Naive thymus-derived CD8-positive, alpha-beta T cell (primary cell): ENCODE data around the gene NPAS3. TPM values are rescaled to one million over a fixed set of nuclear protein-coding genes. Genes with fewer than 3 reads are reported as not detected.

Experiments used
- ATAC-seq, 2 donors: fragments of 150-1000 bp; cut with Tn5 transposase in 1 of 2; sonication (Bioruptor Pico), chemical (Tn5 transposase) in 1 of 2; 1 replicate in 1 of 2; 2 replicates in 1 of 2; pipeline ENCODE4 v1.10.0; 2021; ENCODE audit warnings: mild to moderate bottlenecking in 2 of 2, moderate library complexity in 2 of 2
- POLR2A ChIA-PET: fragments of 350-600 bp; sonication (Branson Sonifier 250); formaldehyde crosslinking; loops from one replicate; lab custom pipeline; 2021; ENCODE audit warnings: antibody characterized with exemption; lab: Charles Lee
- DNase-seq, 10 donors: peaks; one replicate each; pipeline versions ENCODE4 v3.0.0 to v3.0.0-alpha.2; 2020 to 2022
- H3K27ac Mint-ChIP-seq, 10 donors: one replicate each; pipeline ENCODE4 v1.8.0; 2020 to 2022; ENCODE audit warnings: mild to moderate bottlenecking in 10 of 10, mixed read lengths in 10 of 10, moderate library complexity in 4 of 10, inconsistent platforms in 1 of 10
- H3K27me3 Mint-ChIP-seq, 5 donors: one replicate each; pipeline ENCODE4 v1.8.0; 2021 to 2022; ENCODE audit warnings: mixed read lengths in 5 of 5
- H3K36me3 Mint-ChIP-seq, 3 donors: one replicate each; pipeline ENCODE4 v1.8.0; 2020 to 2022; ENCODE audit warnings: mixed read lengths in 3 of 3, mild to moderate bottlenecking in 2 of 3, inconsistent platforms in 1 of 3
- H3K4me1 Mint-ChIP-seq, 4 donors: one replicate each; pipeline ENCODE4 v1.8.0; 2021 to 2022; ENCODE audit warnings: mixed read lengths in 4 of 4
- H3K4me3 Mint-ChIP-seq, 10 donors: one replicate each; pipeline ENCODE4 v1.8.0; 2020 to 2022; ENCODE audit warnings: mild to moderate bottlenecking in 10 of 10, mixed read lengths in 10 of 10, moderate library complexity in 6 of 10, inconsistent platforms in 1 of 10
- H3K9me3 Mint-ChIP-seq, 9 donors: one replicate each; pipeline ENCODE4 v1.8.0; 2020 to 2022; ENCODE audit warnings: mixed read lengths in 9 of 9, mild to moderate bottlenecking in 3 of 9, inconsistent platforms in 1 of 9, moderate library complexity in 1 of 9
- polyA plus RNA-seq, 3 donors: library from polyadenylated mRNA; unstranded; fragments of 300-500 nt; fragmentation: Illumina TruSeq; gene quantifications; one replicate each; pipeline ENCODE4 v1.2.3, GENCODE V29; 2021
- total RNA-seq, 8 experiments: library from RNA in 2 of 8; stranded (reverse) in 2 of 8; gene quantifications; one replicate each; pipeline ENCODE4 v1.2.3 and lab custom pipeline; 2021 to 2026

The NPAS3 gene
- total and polyA plus RNA-seq, 5 experiments from 2014 or later, result not detected

GRCh38 chr14:33676891-33677290 lies 738.2 kb downstream of the NPAS3 start:
- Mint-ChIP-seq H3K4me1 (no peaks in the 10 kb centered on the region), H3K27me3 (peaks cover 3 to 9% (median 3%) of the 10 kb centered on the region in 5 donors), H3K27ac (no peak overlapping the region), H3K4me3 (no peak overlapping the region), H3K36me3 (no peaks in the 10 kb centered on the region), H3K9me3 (peaks cover 0 to 4% (median 0%) of the 10 kb centered on the region in 9 donors)
- POLR2A ChIA-PET, result no interaction called here
- DNase-seq, result no peak
- no peak for ATAC-seq

- POLR2A ChIA-PET, result no interaction called here
- DNase-seq, result no peak
- no peaks in the 10 kb centered on the region for H3K36me3 Mint-ChIP-seq
- no peak for ATAC-seq
- H3K27me3 Mint-ChIP-seq, result peaks cover 0 to 9% (median 3%) of the 10 kb centered on the region in 5 donors
- H3K4me1 Mint-ChIP-seq, result no peaks in the 10 kb centered on the region
- H3K27ac Mint-ChIP-seq, result no peak overlapping the region
- H3K4me3 Mint-ChIP-seq, result no peak overlapping the region
- H3K9me3 Mint-ChIP-seq, result peaks cover 0 to 4% (median 0%) of the 10 kb centered on the region in 9 donors
These were observed 739.3 kb downstream of the NPAS3 start for GRCh38 chr14:33678005-33678404.

- DNase-seq (no peak), ATAC-seq (no peak)
- no peaks in the 10 kb centered on the region for H3K4me1 Mint-ChIP-seq
- POLR2A ChIA-PET, result no interaction called here
- H3K4me3 Mint-ChIP-seq, result no peak overlapping the region
- H3K9me3 Mint-ChIP-seq, result no peaks in the 10 kb centered on the region
- H3K27ac Mint-ChIP-seq, result no peak overlapping the region
- H3K36me3 Mint-ChIP-seq, result no peaks in the 10 kb centered on the region
- H3K27me3 Mint-ChIP-seq, result peaks cover 0 to 13% (median 3%) of the 10 kb centered on the region in 5 donors
These were observed 740.3 kb downstream of the NPAS3 start for GRCh38 chr14:33679025-33679424.

- no peak overlapping the region for H3K27ac Mint-ChIP-seq
- peaks cover 0 to 16% (median 5%) of the 10 kb centered on the region in 5 donors for H3K27me3 Mint-ChIP-seq
- no peak for ATAC-seq
- POLR2A ChIA-PET, result no interaction called here
- H3K36me3 Mint-ChIP-seq, result no peaks in the 10 kb centered on the region
- no peak for DNase-seq
- peaks cover 0 to 2% (median 0%) of the 10 kb centered on the region in 9 donors for H3K9me3 Mint-ChIP-seq
- no peak overlapping the region for H3K4me3 Mint-ChIP-seq
- H3K4me1 Mint-ChIP-seq, result no peaks in the 10 kb centered on the region
These were observed 741.0 kb downstream of the NPAS3 start for GRCh38 chr14:33679461-33680225.

GRCh38 chr14:33680873-33681272 lies 742.2 kb downstream of the NPAS3 start:
- no peaks in the 10 kb centered on the region for H3K36me3 Mint-ChIP-seq
- no peak overlapping the region for H3K4me3 Mint-ChIP-seq
- DNase-seq (no peak), ATAC-seq (no peak)
- H3K27ac Mint-ChIP-seq, result no peak overlapping the region
- H3K9me3 Mint-ChIP-seq, result peaks cover 0 to 4% (median 0%) of the 10 kb centered on the region in 9 donors
- H3K4me1 Mint-ChIP-seq, result no peaks in the 10 kb centered on the region
- POLR2A ChIA-PET, result no interaction called here
- peaks cover 0 to 15% (median 4%) of the 10 kb centered on the region in 5 donors for H3K27me3 Mint-ChIP-seq

GRCh38 chr14:33682760-33683159 lies 744.1 kb downstream of the NPAS3 start:
- POLR2A ChIA-PET, result no interaction called here
- Mint-ChIP-seq H3K9me3 (peaks cover 0 to 4% (median 0%) of the 10 kb centered on the region in 9 donors), H3K27ac (peak overlapping the region in 1 of 10 donors; percentile 3), H3K36me3 (no peaks in the 10 kb centered on the region), H3K4me3 (no peak overlapping the region), H3K4me1 (no peaks in the 10 kb centered on the region), H3K27me3 (peaks cover 0 to 15% (median 4%) of the 10 kb centered on the region in 5 donors)
- no peak for DNase-seq
- ATAC-seq, result no peak

GRCh38 chr14:33685026-33685425 lies 746.3 kb downstream of the NPAS3 start:
- H3K27ac Mint-ChIP-seq, result no peak overlapping the region
- no peak for DNase-seq
- peaks cover 0 to 4% (median 0%) of the 10 kb centered on the region in 9 donors for H3K9me3 Mint-ChIP-seq
- H3K36me3 Mint-ChIP-seq, result no peaks in the 10 kb centered on the region
- H3K27me3 Mint-ChIP-seq, result peaks cover 0 to 15% (median 4%) of the 10 kb centered on the region in 5 donors
- POLR2A ChIA-PET, result no interaction called here
- no peaks in the 10 kb centered on the region for H3K4me1 Mint-ChIP-seq
- no peak overlapping the region for H3K4me3 Mint-ChIP-seq
- ATAC-seq, result no peak

- no peak overlapping the region for H3K27ac Mint-ChIP-seq
- no peak overlapping the region for H3K4me3 Mint-ChIP-seq
- DNase-seq (no peak), ATAC-seq (no peak)
- no peaks in the 10 kb centered on the region for H3K36me3 Mint-ChIP-seq
- H3K27me3 Mint-ChIP-seq, result peaks cover 0 to 15% (median 3%) of the 10 kb centered on the region in 5 donors
- POLR2A ChIA-PET, result no interaction called here
- H3K9me3 Mint-ChIP-seq, result peaks cover 0 to 4% (median 0%) of the 10 kb centered on the region in 9 donors
- H3K4me1 Mint-ChIP-seq, result no peaks in the 10 kb centered on the region
These were observed 747.0 kb downstream of the NPAS3 start for GRCh38 chr14:33685698-33686097.

GRCh38 chr14:33686218-33686617 lies 747.5 kb downstream of the NPAS3 start:
- H3K36me3 Mint-ChIP-seq, result no peaks in the 10 kb centered on the region
- no peaks in the 10 kb centered on the region for H3K4me1 Mint-ChIP-seq
- DNase-seq (no peak), ATAC-seq (no peak)
- no peak overlapping the region for H3K27ac Mint-ChIP-seq
- H3K4me3 Mint-ChIP-seq, result no peak overlapping the region
- peaks cover 0 to 15% (median 3%) of the 10 kb centered on the region in 5 donors for H3K27me3 Mint-ChIP-seq
- peaks cover 0 to 4% (median 0%) of the 10 kb centered on the region in 9 donors for H3K9me3 Mint-ChIP-seq
- POLR2A ChIA-PET, result no interaction called here

GRCh38 chr14:33686856-33687255 lies 748.2 kb downstream of the NPAS3 start:
- POLR2A ChIA-PET, result no interaction called here
- ATAC-seq, result no peak
- peaks cover 0 to 5% (median 0%) of the 10 kb centered on the region in 9 donors for H3K9me3 Mint-ChIP-seq
- no peaks in the 10 kb centered on the region for H3K36me3 Mint-ChIP-seq
- H3K27ac Mint-ChIP-seq, result no peak overlapping the region
- no peaks in the 10 kb centered on the region for H3K4me1 Mint-ChIP-seq
- peaks cover 0 to 15% (median 3%) of the 10 kb centered on the region in 5 donors for H3K27me3 Mint-ChIP-seq
- DNase-seq, result no peak
- no peak overlapping the region for H3K4me3 Mint-ChIP-seq

GRCh38 chr14:33689680-33690079 lies 751.0 kb downstream of the NPAS3 start:
- Mint-ChIP-seq H3K9me3 (peaks cover 0 to 5% (median 0%) of the 10 kb centered on the region in 9 donors), H3K4me1 (no peaks in the 10 kb centered on the region), H3K27me3 (peaks cover 0 to 9% (median 0%) of the 10 kb centered on the region in 5 donors), H3K36me3 (no peaks in the 10 kb centered on the region), H3K4me3 (no peak overlapping the region), H3K27ac (no peak overlapping the region)
- no peak for DNase-seq
- ATAC-seq, result no peak
- POLR2A ChIA-PET, result no interaction called here

GRCh38 chr14:33691907-33692306 lies 753.2 kb downstream of the NPAS3 start:
- Mint-ChIP-seq H3K4me3 (no peak overlapping the region), H3K27ac (no peak overlapping the region), H3K9me3 (peaks cover 0 to 2% (median 0%) of the 10 kb centered on the region in 9 donors), H3K4me1 (no peaks in the 10 kb centered on the region), H3K27me3 (peaks cover 0 to 8% (median 0%) of the 10 kb centered on the region in 5 donors), H3K36me3 (no peaks in the 10 kb centered on the region)
- POLR2A ChIA-PET, result no interaction called here
- no peak for ATAC-seq
- no peak for DNase-seq

GRCh38 chr14:33692762-33693161 lies 754.1 kb downstream of the NPAS3 start:
- peaks cover 0 to 8% (median 0%) of the 10 kb centered on the region in 5 donors for H3K27me3 Mint-ChIP-seq
- H3K36me3 Mint-ChIP-seq, result no peaks in the 10 kb centered on the region
- H3K9me3 Mint-ChIP-seq, result peaks cover 0 to 2% (median 0%) of the 10 kb centered on the region in 9 donors
- no peaks in the 10 kb centered on the region for H3K4me1 Mint-ChIP-seq
- POLR2A ChIA-PET, result no interaction called here
- no peak for ATAC-seq
- H3K27ac Mint-ChIP-seq, result no peak overlapping the region
- no peak overlapping the region for H3K4me3 Mint-ChIP-seq
- no peak for DNase-seq
